ENCODE measurements around the gene MRPL51.

GRCh38 chr12:6457220-6457945 is 35.7 kb downstream of the MRPL51 start:
- no peak for TF ChIP-seq CTCF (conservative IDR thresholded peaks at IDR 0.05)
- no peak for TF ChIP-seq ZFX (IDR thresholded peaks at IDR 0.05)

Data from C4-2B (cell line).